H9 (cell line): ENCODE data around the gene FOXJ3. TPM values are rescaled to one million over a fixed set of nuclear protein-coding genes. Genes with fewer than 3 reads are reported as not detected.

ENCODE experiments used
- DNase-seq: peaks from one replicate; pipeline ENCODE4 v3.0.0-alpha.2; 2017
- H2AFZ ChIP-seq: one replicate; pipeline ENCODE4 v1.6.1; 2013; ENCODE audit warnings: mild to moderate bottlenecking, low read length, control low read depth, moderate library complexity
- H2AK5ac ChIP-seq: 2 replicates; pipeline ENCODE4 v1.6.1; 2013; ENCODE audit warnings: low read length, control low read depth, mixed read lengths; ENCODE audit not compliant: insufficient read length
- H2BK120ac ChIP-seq: one replicate; pipeline ENCODE4 v1.6.1; 2013; ENCODE audit warnings: low read depth, mild to moderate bottlenecking, low read length, control low read depth, inconsistent platforms; ENCODE audit not compliant: poor library complexity, severe bottlenecking
- H2BK12ac ChIP-seq: 2 replicates; pipeline ENCODE4 v1.6.1; 2013; ENCODE audit warnings: low read length, control low read depth, mixed read lengths, low read depth; ENCODE audit not compliant: insufficient read length
- H2BK15ac ChIP-seq: 2 replicates; pipeline ENCODE4 v1.6.1; 2013; ENCODE audit warnings: low read depth, low read length, control low read depth
- H2BK20ac ChIP-seq: one replicate; pipeline ENCODE4 v1.6.1; 2013; ENCODE audit warnings: low read depth, mild to moderate bottlenecking, low read length, control low read depth, inconsistent platforms; ENCODE audit not compliant: poor library complexity, severe bottlenecking
- H2BK5ac ChIP-seq: 2 replicates; pipeline ENCODE4 v1.6.1; 2013; ENCODE audit warnings: low read length, control low read depth, mixed read lengths; ENCODE audit not compliant: insufficient read length
- H3K14ac ChIP-seq: 2 replicates; pipeline ENCODE4 v1.6.1; 2013; ENCODE audit warnings: low read length, control low read depth; ENCODE audit not compliant: insufficient read depth
- H3K18ac ChIP-seq: 2 replicates; pipeline ENCODE4 v1.6.1; 2013; ENCODE audit warnings: low read depth, mild to moderate bottlenecking, mixed read lengths, low read length, control low read depth; ENCODE audit not compliant: insufficient read length
- H3K23ac ChIP-seq: 2 replicates; pipeline ENCODE4 v1.6.1; 2013; ENCODE audit warnings: low read length, control low read depth, mixed read lengths, low read depth; ENCODE audit not compliant: insufficient read length
- H3K23me2 ChIP-seq: 2 replicates; pipeline ENCODE4 v1.6.1; 2013; ENCODE audit warnings: low read depth, mild to moderate bottlenecking, mixed read lengths, low read length, control low read depth; ENCODE audit not compliant: insufficient read length, poor library complexity, severe bottlenecking
- H3K27ac ChIP-seq: 2 replicates; pipeline ENCODE4 v1.5.1; 2013; ENCODE audit warnings: low read length, control low read depth, mixed read lengths, low read depth; ENCODE audit not compliant: insufficient read length
- H3K27me3 ChIP-seq: 2 replicates; pipeline ENCODE4 v1.6.1; 2013; ENCODE audit warnings: low read length, control low read depth, inconsistent platforms; ENCODE audit not compliant: insufficient read depth
- H3K4ac ChIP-seq: 2 replicates; pipeline ENCODE4 v1.6.1; 2013; ENCODE audit warnings: low read depth, mild to moderate bottlenecking, control low read depth, inconsistent platforms, low read length, moderate library complexity
- H3K4me1 ChIP-seq: 2 replicates; pipeline ENCODE4 v1.6.1; 2013; ENCODE audit warnings: low read length, control low read depth, inconsistent platforms; ENCODE audit not compliant: insufficient read depth
- H3K4me2 ChIP-seq: 2 replicates; pipeline ENCODE4 v1.6.1; 2013; ENCODE audit warnings: low read length, control low read depth, mixed read lengths; ENCODE audit not compliant: insufficient read length, insufficient read depth
- H3K56ac ChIP-seq: 2 replicates; pipeline ENCODE4 v1.6.1; 2013; ENCODE audit warnings: low read depth, mild to moderate bottlenecking, mixed read lengths, low read length, control low read depth; ENCODE audit not compliant: insufficient read length
- H3K79me1 ChIP-seq: 2 replicates; pipeline ENCODE4 v1.6.1; 2013; ENCODE audit warnings: low read depth, mild to moderate bottlenecking, moderate library complexity, low read length, control low read depth, inconsistent platforms; ENCODE audit not compliant: insufficient read depth, poor library complexity, severe bottlenecking
- H3K79me2 ChIP-seq: 2 replicates; pipeline ENCODE4 v1.6.1; 2013; ENCODE audit warnings: low read length, control low read depth, inconsistent platforms; ENCODE audit not compliant: insufficient read depth
- H3K9ac ChIP-seq: 2 replicates; pipeline ENCODE4 v1.6.1; 2013; ENCODE audit warnings: low read length, control low read depth, mixed read lengths; ENCODE audit not compliant: insufficient read length; ENCODE audit errors: extremely low read depth
- H3K9me3 ChIP-seq: one replicate; pipeline ENCODE4 v1.6.1; 2013; ENCODE audit warnings: low read depth, low read length, inconsistent platforms; ENCODE audit not compliant: control insufficient read depth
- H3T11ph ChIP-seq: one replicate; pipeline ENCODE4 v1.6.1; 2013; ENCODE audit warnings: mild to moderate bottlenecking, low read length, control low read depth, inconsistent platforms
- H4K20me1 ChIP-seq: one replicate; pipeline ENCODE4 v1.6.1; 2013; ENCODE audit not compliant: control insufficient read depth, insufficient read length, insufficient read depth
- H4K5ac ChIP-seq: 2 replicates; pipeline ENCODE4 v1.6.1; 2013; ENCODE audit warnings: low read depth, mild to moderate bottlenecking, mixed read lengths, low read length, control low read depth; ENCODE audit not compliant: insufficient read length
- H4K8ac ChIP-seq: replicated peaks from 2 replicates; pipeline ENCODE4 v1.6.1; 2013; ENCODE audit warnings: low read length, control low read depth, mixed read lengths, low read depth; ENCODE audit not compliant: insufficient read length
- H4K91ac ChIP-seq: 2 replicates; pipeline ENCODE4 v1.6.1; 2013; ENCODE audit warnings: low read depth, mild to moderate bottlenecking, moderate library complexity, mixed read lengths, low read length, control low read depth; ENCODE audit not compliant: insufficient read length
- H3K27ac Mint-ChIP-seq, 3 experiments: 2 replicates in 2 of 3; 3 replicates in 1 of 3; pipeline ENCODE4 v1.8.0; 2020 to 2021; ENCODE audit warnings: mixed read lengths in 3 of 3, mild to moderate bottlenecking in 1 of 3, moderate library complexity in 1 of 3
- H3K27me3 Mint-ChIP-seq: 2 replicates; pipeline ENCODE4 v1.8.0; 2021; ENCODE audit warnings: low read depth, mild to moderate bottlenecking, moderate library complexity, mixed read lengths
- H3K36me3 Mint-ChIP-seq, 3 experiments: 2 replicates in 2 of 3; 3 replicates in 1 of 3; pipeline ENCODE4 v1.8.0; 2020 to 2021; ENCODE audit warnings: low read depth in 3 of 3, mixed read lengths in 3 of 3; ENCODE audit not compliant: insufficient read depth in 1 of 3
- H3K4me1 Mint-ChIP-seq, 2 experiments: 2 replicates each; pipeline ENCODE4 v1.8.0; 2020; ENCODE audit warnings: mixed read lengths in 2 of 2
- H3K4me3 Mint-ChIP-seq, 2 experiments: 2 replicates in 1 of 2; 3 replicates in 1 of 2; pipeline ENCODE4 v1.8.0; 2020 to 2021; ENCODE audit warnings: mild to moderate bottlenecking in 2 of 2, mixed read lengths in 2 of 2, moderate library complexity in 1 of 2
- H3K9me3 Mint-ChIP-seq, 2 experiments: 2 replicates in 1 of 2; 3 replicates in 1 of 2; pipeline ENCODE4 v1.8.0; 2020; ENCODE audit warnings: mild to moderate bottlenecking in 2 of 2, mixed read lengths in 2 of 2, moderate library complexity in 1 of 2
- WGBS: extraction: QIAGEN DNeasy Blood & Tissue Kit; methylation state at CpG from one replicate; pipeline ENCODE4 v1.1.7; 2013; ENCODE audit warnings: missing lambda C conversion rate, low lambda C conversion rate, mixed read lengths; ENCODE audit not compliant: insufficient read length; ENCODE audit errors: extremely low coverage; 5-methylcytosine and 5-hydroxymethylcytosine counted together
- total RNA-seq: library from RNA; stranded (reverse); gene quantifications from 2 replicates; pipeline ENCODE4 v1.2.1, GENCODE V29; 2021
- TF ChIP-seq, protein P1 (sequence below): fragments of 200-600 bp; sonication (generic); conservative IDR thresholded peaks from 3 replicates; pipeline ENCODE4 v1.8.0; 2021; ENCODE audit warnings: antibody characterized with exemption, mild to moderate bottlenecking

The FOXJ3 gene
- total RNA-seq, 1 experiment from 2014 or later = 49.9 TPM

DNA sequence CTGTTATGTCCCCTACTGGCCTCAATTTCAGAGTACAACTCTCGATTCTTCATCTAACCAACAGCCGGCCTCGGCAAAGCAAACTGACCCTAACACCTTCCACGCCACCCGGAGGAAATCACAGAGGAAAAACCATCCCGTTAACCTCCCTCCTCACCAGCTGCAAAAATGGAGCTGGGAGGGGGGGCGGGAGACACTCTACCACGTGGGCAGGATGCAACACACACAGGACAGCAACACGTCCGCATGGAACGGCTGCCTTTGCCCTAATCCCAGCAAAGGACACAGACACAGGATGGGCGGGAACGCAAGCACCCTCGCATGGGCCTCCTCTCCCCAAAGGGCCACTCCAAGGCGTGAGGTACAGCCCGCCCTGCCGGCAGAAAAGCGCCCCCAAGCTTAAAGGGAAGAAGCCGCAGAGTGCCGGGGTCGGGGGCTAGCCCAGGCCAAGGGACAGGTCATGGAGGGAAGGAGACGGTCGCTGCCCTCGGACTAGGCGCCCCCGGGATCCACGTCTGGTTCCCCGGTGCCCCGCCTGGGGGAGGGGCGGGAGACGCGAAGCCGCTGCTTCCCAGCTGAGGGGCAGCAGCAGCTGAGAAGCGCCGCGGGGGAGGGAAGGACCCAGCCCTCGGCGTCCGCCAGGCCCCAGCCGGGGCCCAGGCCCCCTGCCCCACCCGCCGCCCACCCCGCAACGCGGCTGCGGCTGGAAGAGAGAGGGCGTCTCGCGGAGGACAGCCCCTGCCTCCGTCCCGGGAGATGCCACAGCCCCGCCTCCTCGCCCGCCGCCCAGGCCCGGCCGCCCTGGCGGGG is 590 bp downstream of the FOXJ3 start:
- H3K4me1 Mint-ChIP-seq = peaks cover 31 to 47% of the 10 kb centered on the region in 2 experiments

More for the DNA sequence above, 590 bp downstream of the FOXJ3 start:
- Histone ChIP-seq H2BK20ac (no peak overlapping the region), H3K14ac (peak overlapping the region; percentile 30; the same call in 1 of the 2 replicates), H3K27ac (no peak overlapping the region), H2AK5ac (no peak overlapping the region), H4K5ac (no peak overlapping the region), H2BK120ac (no peak overlapping the region), H4K8ac (no peak overlapping the region), H2BK5ac (no peak overlapping the region), H3K23me2 (peaks cover 12% of the 10 kb centered on the region), H3K4me1 (no peaks in the 10 kb centered on the region), H3K27me3 (no peaks in the 10 kb centered on the region), H3K23ac (no peak overlapping the region), H2AFZ (no peak overlapping the region), H3T11ph (no peak overlapping the region), H4K91ac (no peak overlapping the region), H3K56ac (no peak overlapping the region), H3K4me2 (peak overlapping the region; percentile 91), H3K9me3 (no peaks in the 10 kb centered on the region), H2BK12ac (no peak overlapping the region), H4K20me1 (no peaks in the 10 kb centered on the region), H3K9ac (peak overlapping the region; percentile 68), H3K18ac (peak overlapping the region; percentile 9), H2BK15ac (no peak overlapping the region), H3K79me1 (no peaks in the 10 kb centered on the region), H3K79me2 (peaks cover 39% of the 10 kb centered on the region; the same call in 1 of the 2 replicates), H3K4ac (no peak overlapping the region)
- TF ChIP-seq, protein P1, sequence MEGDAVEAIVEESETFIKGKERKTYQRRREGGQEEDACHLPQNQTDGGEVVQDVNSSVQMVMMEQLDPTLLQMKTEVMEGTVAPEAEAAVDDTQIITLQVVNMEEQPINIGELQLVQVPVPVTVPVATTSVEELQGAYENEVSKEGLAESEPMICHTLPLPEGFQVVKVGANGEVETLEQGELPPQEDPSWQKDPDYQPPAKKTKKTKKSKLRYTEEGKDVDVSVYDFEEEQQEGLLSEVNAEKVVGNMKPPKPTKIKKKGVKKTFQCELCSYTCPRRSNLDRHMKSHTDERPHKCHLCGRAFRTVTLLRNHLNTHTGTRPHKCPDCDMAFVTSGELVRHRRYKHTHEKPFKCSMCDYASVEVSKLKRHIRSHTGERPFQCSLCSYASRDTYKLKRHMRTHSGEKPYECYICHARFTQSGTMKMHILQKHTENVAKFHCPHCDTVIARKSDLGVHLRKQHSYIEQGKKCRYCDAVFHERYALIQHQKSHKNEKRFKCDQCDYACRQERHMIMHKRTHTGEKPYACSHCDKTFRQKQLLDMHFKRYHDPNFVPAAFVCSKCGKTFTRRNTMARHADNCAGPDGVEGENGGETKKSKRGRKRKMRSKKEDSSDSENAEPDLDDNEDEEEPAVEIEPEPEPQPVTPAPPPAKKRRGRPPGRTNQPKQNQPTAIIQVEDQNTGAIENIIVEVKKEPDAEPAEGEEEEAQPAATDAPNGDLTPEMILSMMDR = no peak
- peaks cover 9% of the 10 kb centered on the region for H3K27me3 Mint-ChIP-seq
- peak; percentile 72 for DNase-seq
- no CpG with 5 or more reads among the region's 58 CpGs for WGBS
- peak overlapping the region; percentile 76 to 94 for H3K4me3 Mint-ChIP-seq
- peak overlapping the region; percentile 42 to 96 (median 85); a peak in 6 of 7 replicates for H3K27ac Mint-ChIP-seq
- no peaks in the 10 kb centered on the region for H3K9me3 Mint-ChIP-seq
- H3K36me3 Mint-ChIP-seq = no peaks in the 10 kb centered on the region
